Stomach (tissue), 9 donors: ENCODE data around the gene EDEM2. TPM values are rescaled to one million over a fixed set of nuclear protein-coding genes. Genes with fewer than 3 reads are reported as not detected.

Source experiments
- DNase-seq, 2 donors: peaks; one replicate each; pipeline versions ENCODE4 v3.0.0 to v3.0.0-alpha.2; 2013 to 2019
- H3K27ac ChIP-seq, 5 donors: fragments of 200-600 bp in 4 of 5; sonication (generic) in 4 of 5; one replicate each; pipeline ENCODE4 v1.5.1; 2013 to 2019; ENCODE audit warnings: mild to moderate bottlenecking in 1 of 5, moderate library complexity in 1 of 5
- H3K27me3 ChIP-seq, 3 donors: fragments of 200-600 bp; sonication (generic); one replicate each; pipeline ENCODE4 v1.5.1; 2017 to 2019; ENCODE audit warnings: mixed run types in 1 of 3
- H3K36me3 ChIP-seq, 4 donors: fragments of 200-600 bp; sonication (generic); 1 replicate in 3 of 4; 2 replicates in 1 of 4; pipeline ENCODE4 v1.5.1; 2016 to 2019
- H3K4me1 ChIP-seq, 4 donors: fragments of 200-600 bp; sonication (generic); one replicate each; pipeline ENCODE4 v1.5.1; 2016 to 2019
- H3K4me3 ChIP-seq, 4 donors: fragments of 200-600 bp; sonication (generic) in 3 of 4; one replicate each; pipeline ENCODE4 v1.5.1; 2016 to 2019; ENCODE audit warnings: mild to moderate bottlenecking in 1 of 4
- H3K9me3 ChIP-seq, 4 donors: fragments of 200-600 bp; sonication (generic); one replicate each; pipeline ENCODE4 v1.5.1; 2016 to 2019
- CTCF ChIP-seq, 7 experiments: fragments of 450-650 bp in 4 of 7; fragments of 200-600 bp in 3 of 7; sonication (generic) in 3 of 7; IDR thresholded peaks; one replicate each; pipeline ENCODE4 v1.5.1; 2016 to 2019; ENCODE audit warnings: antibody characterized with exemption in 7 of 7, control low read depth in 2 of 7, mild to moderate bottlenecking in 1 of 7
- EP300 ChIP-seq: sonication (generic); formaldehyde crosslinking; IDR thresholded peaks from one replicate; pipeline ENCODE4 v1.6.1; 2017; ENCODE audit warnings: antibody characterized with exemption
- POLR2A ChIP-seq, 4 donors: fragments of 450-650 bp; IDR thresholded peaks; one replicate each; pipeline ENCODE4 v1.6.1; 2016; ENCODE audit warnings: antibody characterized with exemption in 4 of 4, control low read depth in 2 of 4, mild to moderate bottlenecking in 1 of 4, moderate library complexity in 1 of 4
- POLR2AphosphoS5 ChIP-seq, 3 donors: sonication (generic); formaldehyde crosslinking; IDR thresholded peaks; one replicate each; pipeline ENCODE4 v1.6.1; 2016; ENCODE audit warnings: antibody characterized with exemption in 3 of 3
- WGBS, 5 donors: extraction: QIAGEN DNeasy Blood & Tissue Kit in 3 of 5; methylation state at CpG; one replicate each; pipeline versions ENCODE4 v1.1.5 to v1.1.7; 2013 to 2018; 5-methylcytosine and 5-hydroxymethylcytosine counted together
- intact Hi-C: fragments of 100-400 bp; cut with DNase I; formaldehyde crosslinking; loops from one replicate; pipeline ENCODE4 v1.15.1; 2023; ENCODE audit warnings: low total_unique reads
- polyA plus RNA-seq, 3 donors: library from polyadenylated mRNA; stranded (reverse); fragments of 200-250 nt; gene quantifications; one replicate each; pipeline ENCODE4 v1.2.3, GENCODE V29; 2013
- total RNA-seq, 5 donors: library from RNA; depleted of rRNA; stranded (reverse); fragments of >200 nt; gene quantifications; one replicate each; pipeline versions ENCODE4 v1.1.0 to v1.2.3, GENCODE V29; 2014 to 2016
- donor health status: healthy with polysubstance abuse.
- donor health status: Bipolar disorder and iron deficiency.
- donor health status: healthy.

EDEM2 gene
- total and polyA plus RNA-seq, 8 donors = 7.9 to 55.8 (median 11.4) TPM

- TF ChIP-seq POLR2A (IDR thresholded peaks at IDR 0.05) = no peak
- intact Hi-C loops = no loop called here
- WGBS, 5 donors = 68 to 90% (median 82%) methylated on average over 4 of the region's 4 CpGs
These were observed 35.8 kb downstream of the EDEM2 start for GRCh38 chr20:35111141-35111888.

DNA sequence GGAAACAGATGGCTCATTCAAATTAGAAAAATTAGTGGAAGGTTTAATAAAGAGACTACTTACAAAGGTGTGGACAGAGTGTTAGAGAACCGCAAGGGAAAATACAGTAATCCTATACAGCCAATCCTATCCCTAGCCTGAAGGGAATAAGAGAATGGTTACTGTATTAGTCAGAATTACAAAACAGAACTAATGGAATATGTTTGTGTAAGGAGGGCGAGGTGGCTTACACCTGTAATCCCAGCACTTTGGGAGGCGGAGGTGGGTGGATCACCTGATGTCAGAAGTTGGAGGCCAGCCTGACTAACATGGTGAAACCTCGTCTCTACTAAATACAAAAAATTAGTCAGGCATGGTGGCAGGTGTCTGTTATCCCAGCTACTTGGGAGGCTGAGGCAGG lies 38.2 kb downstream of the EDEM2 start:
- DNase-seq = no peak
- no peak overlapping the region for H3K4me3 ChIP-seq
- no peaks in the 10 kb centered on the region for H3K27me3 ChIP-seq
- no peaks in the 10 kb centered on the region for H3K9me3 ChIP-seq
- WGBS, 5 donors = 80 to 90% (median 87%) methylated on average over 4 of the region's 4 CpGs
- intact Hi-C loops = no loop called here
- H3K27ac ChIP-seq = no peak overlapping the region
- H3K36me3 ChIP-seq = peaks cover 0 to 30% (median 22%) of the 10 kb centered on the region in 4 donors
- TF ChIP-seq CTCF (IDR thresholded peaks at IDR 0.05) (no peak), POLR2A (IDR thresholded peaks at IDR 0.05) (no peak), EP300 (no peak), POLR2AphosphoS5 (IDR thresholded peaks at IDR 0.05) (no peak)
- no peaks in the 10 kb centered on the region for H3K4me1 ChIP-seq

More at GRCh38 chr20:35111141-35111888, 35.8 kb downstream of the EDEM2 start:
- Histone ChIP-seq H3K27ac (no peak overlapping the region), H3K9me3 (no peaks in the 10 kb centered on the region), H3K27me3 (no peaks in the 10 kb centered on the region), H3K4me3 (no peak overlapping the region), H3K36me3 (peaks cover 11 to 54% (median 46%) of the 10 kb centered on the region in 4 donors), H3K4me1 (no peaks in the 10 kb centered on the region)
- no peak for DNase-seq

- WGBS, 5 donors = 83 to 100% (median 90%) methylated on average over 1 of the region's 1 CpG
- intact Hi-C loops = no loop called here
- peaks cover 0 to 19% (median 12%) of the 10 kb centered on the region in 4 donors for H3K36me3 ChIP-seq
These were observed 40.2 kb downstream of the EDEM2 start for GRCh38 chr20:35106827-35107380.

DNA sequence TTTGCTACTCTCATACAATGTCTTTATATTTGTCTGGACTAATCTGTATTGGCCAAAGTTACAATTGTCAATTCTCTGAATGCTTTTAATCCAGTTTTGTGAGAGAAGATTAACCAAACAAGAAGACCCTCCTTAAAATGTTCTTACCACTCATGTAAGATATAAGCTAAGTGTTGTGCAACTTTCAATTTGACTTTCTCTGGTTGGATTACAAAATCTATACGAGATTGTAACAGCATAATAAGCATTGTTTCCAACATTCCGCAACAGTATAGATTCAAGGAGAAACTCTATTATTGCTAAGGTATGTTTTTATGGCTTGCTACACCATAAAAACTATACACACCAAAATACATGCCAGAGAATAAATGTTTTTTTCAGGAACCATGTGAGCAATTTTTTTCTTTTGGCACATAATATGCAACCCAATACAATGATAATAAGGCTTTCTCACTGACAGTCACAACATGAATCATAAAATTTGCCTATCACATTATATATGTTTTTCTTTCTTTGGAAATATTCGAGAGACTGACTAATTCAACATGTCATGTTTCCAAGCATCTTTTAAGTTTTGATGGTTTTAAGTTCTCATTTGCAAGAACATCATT lies 42.3 kb downstream of the EDEM2 start:
- Histone ChIP-seq H3K9me3 (no peaks in the 10 kb centered on the region), H3K36me3 (peaks cover 0 to 7% (median 4%) of the 10 kb centered on the region in 4 donors), H3K4me3 (no peak overlapping the region), H3K4me1 (no peaks in the 10 kb centered on the region), H3K27me3 (no peaks in the 10 kb centered on the region), H3K27ac (no peak overlapping the region)
- WGBS, 5 donors = 67 to 77% (median 73%) methylated on average over 3 of the region's 3 CpGs
- TF ChIP-seq POLR2A (IDR thresholded peaks at IDR 0.05) (no peak), POLR2AphosphoS5 (IDR thresholded peaks at IDR 0.05) (no peak), EP300 (no peak), CTCF (IDR thresholded peaks at IDR 0.05) (no peak)
- DNase-seq = no peak
- intact Hi-C loops = no loop called here

More at GRCh38 chr20:35106827-35107380, 40.2 kb downstream of the EDEM2 start:
- Histone ChIP-seq H3K4me1 (no peaks in the 10 kb centered on the region), H3K27me3 (no peaks in the 10 kb centered on the region), H3K9me3 (no peaks in the 10 kb centered on the region), H3K27ac (no peak overlapping the region), H3K4me3 (no peak overlapping the region)
- TF ChIP-seq CTCF (IDR thresholded peaks at IDR 0.05) = no peak
- TF ChIP-seq POLR2AphosphoS5 (IDR thresholded peaks at IDR 0.05) = no peak
- no peak for TF ChIP-seq EP300
- TF ChIP-seq POLR2A (IDR thresholded peaks at IDR 0.05) = no peak
- DNase-seq = no peak
